ENCODE measurements around the gene MTIF2. TPM values are rescaled to one million over a fixed set of nuclear protein-coding genes. Genes with fewer than 3 reads are reported as not detected.
"Not testable (repeated sequence)": the region's sequence is repeated elsewhere in the genome, so short reads cannot be mapped to it uniquely, and the experiment has no call there.

MTIF2 gene
- total RNA-seq, 2 donors from 2014 or later: 18.6 to 19.9 TPM

DNA sequence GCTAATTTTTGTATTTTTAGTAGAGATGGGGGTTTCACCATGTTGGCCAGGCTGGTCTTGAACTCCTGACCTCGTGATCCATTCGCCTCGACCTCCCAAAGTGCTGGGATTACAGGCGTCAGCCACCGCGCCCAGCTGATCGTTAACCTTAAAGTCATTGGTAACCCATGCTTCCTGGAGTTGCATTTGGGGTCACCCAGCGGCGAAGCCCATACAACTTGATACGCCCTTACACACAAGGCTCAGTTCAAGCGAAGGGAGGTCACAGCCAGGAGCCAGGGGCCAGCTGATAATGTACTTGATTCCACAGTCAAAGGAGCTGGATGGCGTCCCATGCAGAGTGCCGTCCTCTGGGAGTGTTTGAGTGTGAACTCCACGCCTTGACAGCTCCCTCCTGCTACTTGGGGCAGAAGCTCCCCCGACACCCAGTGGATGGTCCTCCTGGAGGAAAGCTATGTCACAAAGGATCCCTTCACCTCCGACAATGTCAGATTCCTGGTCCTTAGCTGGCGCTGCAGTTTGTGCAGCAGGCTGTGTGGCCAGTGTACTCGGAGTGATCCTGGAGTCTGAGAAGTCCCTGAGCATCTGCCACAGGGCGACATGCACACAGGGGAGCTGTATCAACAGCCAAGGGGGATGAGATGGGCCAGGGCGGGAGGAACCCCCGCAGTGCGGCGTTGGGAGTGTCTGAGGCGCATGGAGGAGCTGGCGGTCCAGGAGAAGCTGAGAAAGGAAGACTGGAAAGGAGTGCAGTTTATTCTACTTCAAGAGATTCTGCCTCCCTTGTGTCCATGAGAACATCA lies 44.9 kb downstream of the MTIF2 start:
- DNase-seq (ENCODE audit: low spot score): no peak
- intact Hi-C loops (cut with DNase I): no loop called here

DNA sequence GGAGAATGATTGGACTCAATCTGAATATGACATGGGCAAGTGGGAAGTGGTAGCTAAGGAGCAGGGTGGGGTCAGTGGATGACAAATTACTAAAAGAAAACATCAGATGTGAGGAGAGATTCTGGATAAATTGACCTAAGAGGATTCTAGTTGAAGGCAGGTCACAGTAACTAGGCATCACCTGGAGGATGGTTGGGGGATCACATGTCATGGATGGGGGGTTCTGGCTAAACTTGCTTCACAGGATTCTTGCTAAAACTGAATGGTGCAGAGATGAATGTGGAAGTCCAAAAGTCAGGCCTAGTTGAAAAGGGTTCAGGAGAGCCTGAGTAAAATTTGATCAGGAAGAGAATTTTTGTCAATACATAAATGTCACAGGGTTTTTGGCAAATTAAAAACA lies 55.2 kb downstream of the MTIF2 start:
- intact Hi-C loops (cut with DNase I): no loop called here
- DNase-seq (ENCODE audit: low spot score): no peak

DNA sequence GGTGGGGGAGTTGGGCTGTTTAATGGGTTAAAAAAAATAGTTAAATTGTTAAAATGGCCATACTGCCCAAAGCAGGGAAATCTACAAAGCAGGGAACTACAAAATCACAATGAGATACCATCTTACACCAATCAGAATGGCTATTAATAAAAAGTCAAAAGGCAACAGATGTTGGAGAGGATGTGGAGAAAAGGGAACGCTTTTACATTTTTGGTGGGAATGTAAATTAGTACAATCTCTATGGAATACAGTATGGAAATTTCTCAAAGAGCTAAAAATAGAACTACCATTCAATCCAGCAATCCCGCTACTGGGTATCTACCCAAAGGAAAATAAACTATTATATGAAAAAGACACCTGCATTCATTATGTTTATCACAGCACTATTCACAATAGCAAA lies 64.1 kb downstream of the MTIF2 start:
- intact Hi-C loops (cut with DNase I): no loop called here
- no peak for DNase-seq (ENCODE audit: low spot score)

GRCh38 chr2:55204536-55204935 lies 64.5 kb downstream of the MTIF2 start:
- no peak for DNase-seq (ENCODE audit: low spot score)
- intact Hi-C loops (cut with DNase I): no loop called here

GRCh38 chr2:55200416-55200815 lies 68.6 kb downstream of the MTIF2 start:
- intact Hi-C loops (cut with DNase I): no loop called here
- no peak for DNase-seq (ENCODE audit: low spot score)

DNA sequence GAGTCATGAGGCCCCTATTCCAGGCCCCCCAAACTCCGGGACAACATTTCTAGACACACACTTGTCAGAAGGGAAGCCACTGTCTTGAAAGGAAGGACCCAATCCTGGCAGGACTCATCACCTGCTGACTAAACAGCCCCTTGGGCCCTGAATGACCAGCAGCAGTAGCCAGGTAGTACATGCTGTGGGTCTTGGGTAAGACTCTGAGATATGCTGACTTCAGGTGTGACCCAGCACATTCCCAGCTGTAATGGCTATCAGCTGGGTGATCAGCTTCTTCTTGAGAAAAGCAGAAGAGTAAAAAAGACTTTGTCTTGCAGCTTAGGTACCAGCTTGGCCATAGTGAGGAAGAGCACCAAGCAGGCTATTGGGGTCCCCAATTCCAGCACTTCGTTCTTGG lies 72.5 kb downstream of the MTIF2 start:
- DNase-seq (ENCODE audit: low spot score): no peak
- intact Hi-C loops (cut with DNase I): loop anchor here in 1 of 2 donors (10.0 kb wide), 1 partner anchor 542 kb away; no protein-coding TSS in a partner anchor

GRCh38 chr2:55191888-55192287 lies 77.1 kb downstream of the MTIF2 start:
- DNase-seq (ENCODE audit: low spot score): not testable (repeated sequence)
- intact Hi-C loops (cut with DNase I): loop anchor here in 1 of 2 donors (10.0 kb wide), 1 partner anchor 537 kb away; no protein-coding TSS in a partner anchor

DNA sequence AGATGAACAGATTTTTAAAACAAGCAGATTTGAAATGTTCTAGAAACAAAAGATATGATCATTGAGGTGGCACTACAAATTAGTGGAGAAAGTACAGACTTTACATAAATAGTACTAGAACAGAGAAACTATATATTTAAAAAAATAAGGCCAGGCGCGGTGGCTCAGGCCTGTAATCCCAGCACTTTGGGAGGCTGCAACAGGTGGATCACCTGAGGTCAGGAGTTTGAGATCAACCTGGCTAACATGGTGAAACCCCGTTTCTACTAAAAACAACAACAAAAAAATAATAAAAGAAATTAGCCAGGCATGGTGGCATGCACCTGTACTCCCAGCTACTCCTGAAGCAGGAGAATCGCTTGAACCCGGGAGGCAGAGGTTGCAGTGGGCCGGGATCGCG lies 82.2 kb downstream of the MTIF2 start:
- DNase-seq (ENCODE audit: low spot score); intact Hi-C loops (cut with DNase I): not testable (repeated sequence)

Other genes starting within 250 kb of the MTIF2 start
- gene RTN4, start 218.8 kb downstream of the MTIF2 start, total RNA-seq: 100 to 1,000 TPM; 324 to 410 TPM
- 1 to 10 TPM; 7.1 to 9.3 TPM for gene CLHC1, start 36.9 kb downstream of the MTIF2 start, total RNA-seq
- gene RPS27A, start 36.5 kb downstream of the MTIF2 start, total RNA-seq: 100 to 1,000 TPM; 782 to 816 TPM
- 10 to 100 TPM; 63.4 to 77.1 TPM for gene CCDC88A, start 150.6 kb upstream of the MTIF2 start, total RNA-seq

Measured in posterior vena cava (tissue), 2 donors.